IMR-90 (cell line): ENCODE results near the gene DPYD.

ENCODE experiments used
- CHD1 ChIP-seq: IDR thresholded peaks from 2 replicates; pipeline ENCODE4 v1.6.1; 2012; ENCODE audit warnings: low read depth, low read length, improper control_type of control experiment
- CTCF ChIP-seq: conservative IDR thresholded peaks from 2 replicates; pipeline ENCODE4 v1.5.1; 2012; ENCODE audit warnings: mild to moderate bottlenecking, low read depth, low read length, improper control_type of control experiment
- NFE2L2 ChIP-seq: fragments of 150-350 bp; IDR thresholded peaks from 2 replicates; pipeline ENCODE4 v1.6.1; 2016; ENCODE audit warnings: low read depth, mild to moderate bottlenecking, low read length
- POLR2A ChIP-seq: IDR thresholded peaks from 2 replicates; pipeline ENCODE4 v1.6.1; 2012; ENCODE audit warnings: mild to moderate bottlenecking, low read depth, low read length
- RAD21 ChIP-seq: IDR thresholded peaks from 2 replicates; pipeline ENCODE4 v1.6.1; 2012; ENCODE audit warnings: low read length, improper control_type of control experiment
- SMC3 ChIP-seq: fragments of 150-350 bp; IDR thresholded peaks from 2 replicates; pipeline ENCODE4 v1.6.1; 2016; ENCODE audit warnings: low read depth, mild to moderate bottlenecking, antibody characterized with exemption, low read length, moderate library complexity

- TF ChIP-seq CTCF, result no peak
- no peak for TF ChIP-seq POLR2A
- TF ChIP-seq CHD1, result no peak
- no peak for TF ChIP-seq RAD21
- no peak for TF ChIP-seq NFE2L2
- no peak for TF ChIP-seq SMC3
These were observed 44.8 kb downstream of the DPYD start for GRCh38 chr1:97875996-97876395.
